AG09319 (cell line): ENCODE data around the gene FOXP1.

Source experiments
- DNase-seq: peaks from one replicate; pipeline ENCODE4 v3.0.0-alpha.2; 2010; ENCODE audit warnings: low read depth; ENCODE audit errors: extremely low read depth
- CTCF ChIP-seq: IDR thresholded peaks from 2 replicates; pipeline ENCODE4 v1.5.1; 2011; ENCODE audit warnings: low read depth, mild to moderate bottlenecking, inconsistent platforms, low read length, moderate library complexity

FOXP1 gene

GRCh38 chr3:71089271-71089847 lies 494.2 kb downstream of the FOXP1 start:
- DNase-seq: no peak
- TF ChIP-seq CTCF: no peak

- no peak for DNase-seq
- no peak for TF ChIP-seq CTCF
Observed at GRCh38 chr3:71088742-71089141, 494.8 kb downstream of the FOXP1 start.

GRCh38 chr3:71088019-71088708 lies 495.4 kb downstream of the FOXP1 start:
- no peak for TF ChIP-seq CTCF

GRCh38 chr3:71087143-71088018 lies 496.1 kb downstream of the FOXP1 start:
- no peak for DNase-seq
- TF ChIP-seq CTCF: no peak

More at GRCh38 chr3:71088019-71088708, 495.4 kb downstream of the FOXP1 start:
- no peak for DNase-seq

- TF ChIP-seq CTCF: no peak
- no peak for DNase-seq
Observed at GRCh38 chr3:71086777-71087142, 496.8 kb downstream of the FOXP1 start.

- DNase-seq: no peak
- no peak for TF ChIP-seq CTCF
Observed at GRCh38 chr3:71083726-71084131, 499.8 kb downstream of the FOXP1 start.

GRCh38 chr3:71082833-71083232 lies 500.7 kb downstream of the FOXP1 start:
- DNase-seq: no peak
- TF ChIP-seq CTCF: no peak
